ENCODE data around the gene NNAT. TPM values are rescaled to one million over a fixed set of nuclear protein-coding genes. Genes with fewer than 3 reads are reported as not detected.

Gene NNAT
- total and polyA plus RNA-seq, 4 donors = 0.09 to 0.24 TPM; not detected in 2

- H3K9me3 ChIP-seq (ENCODE audit: control insufficient read depth in 4 of 4, low read length in 3 of 4) = no peaks in the 10 kb centered on the region
- 91% methylated on average over 2 of the region's 2 CpGs for WGBS
- TF ChIP-seq JUND (IDR thresholded peaks at IDR 0.05) (no peak), EGR1 (IDR thresholded peaks at IDR 0.05; ENCODE audit: low read depth in 2 of 2) (no peak), ATF3 (IDR thresholded peaks at IDR 0.05) (no peak), RAD21 (IDR thresholded peaks at IDR 0.05) (no peak), FOXA2 (IDR thresholded peaks at IDR 0.05) (no peak), MAX (IDR thresholded peaks at IDR 0.05) (no peak), REST (IDR thresholded peaks at IDR 0.05) (no peak), YY1 (IDR thresholded peaks at IDR 0.05) (no peak)
- peaks cover 6 to 22% (median 17%) of the 10 kb centered on the region in 4 donors for H3K4me1 ChIP-seq (ENCODE audit: control insufficient read depth in 4 of 4, insufficient read depth in 4 of 4, low read length in 3 of 4)
- H3K4me3 ChIP-seq (ENCODE audit: low read depth in 1 of 3, low read length in 3 of 3) = no peak overlapping the region
- H3K27ac ChIP-seq (ENCODE audit: low read depth in 1 of 2, low read length in 2 of 2) = no peak overlapping the region
- H3K27me3 ChIP-seq (ENCODE audit: control insufficient read depth in 4 of 4, insufficient read depth in 4 of 4, low read length in 3 of 4) = no peaks in the 10 kb centered on the region
- no peaks in the 10 kb centered on the region for H3K36me3 ChIP-seq (ENCODE audit: control insufficient read depth in 4 of 4, insufficient read depth in 3 of 4, low read depth in 1 of 4, low read length in 3 of 4)
- no peak overlapping the region for H3K9ac ChIP-seq (ENCODE audit: low read depth in 1 of 2, low read length in 2 of 2)
- no peak for DNase-seq (ENCODE audit: low spot score)
Measured at GRCh38 chr20:37502654-37503053, 18.4 kb upstream of the NNAT start.

DNA sequence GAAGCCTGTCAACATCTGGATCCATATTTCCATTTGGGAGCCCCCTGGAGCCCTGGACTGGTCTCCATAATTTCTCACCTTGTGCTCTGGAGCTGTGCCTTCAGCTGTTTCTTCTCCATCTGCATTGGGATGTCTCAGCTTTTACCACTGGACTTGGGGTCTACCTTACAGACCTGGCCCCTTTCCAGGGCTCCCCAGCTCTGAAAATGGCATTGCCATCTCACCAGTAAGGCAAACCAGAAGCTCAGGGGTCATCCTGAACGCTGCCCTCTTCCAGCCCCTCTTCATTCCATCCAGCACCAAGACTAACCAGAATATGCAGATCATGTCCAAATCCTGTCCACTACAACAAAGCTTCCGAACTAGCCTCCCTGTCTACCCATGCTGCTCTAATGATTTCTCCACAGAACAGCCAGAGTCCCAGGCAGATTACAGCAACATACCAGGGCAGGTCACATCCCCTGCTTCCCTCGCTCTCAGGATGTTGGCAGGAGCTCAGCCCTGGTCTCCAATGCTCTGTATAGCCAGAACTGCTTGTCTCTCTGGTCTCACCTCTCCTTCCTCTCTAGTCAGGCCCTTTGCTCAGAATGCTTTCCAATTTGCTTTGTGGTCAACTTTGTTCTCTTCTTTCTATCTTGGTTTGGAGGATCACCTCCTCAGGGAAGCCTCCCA is 17.7 kb upstream of the NNAT start:
- no peak for DNase-seq (ENCODE audit: low spot score)
- H3K27ac ChIP-seq (ENCODE audit: low read depth in 1 of 2, low read length in 2 of 2) = no peak overlapping the region
- WGBS = 73% methylated on average over 3 of the region's 3 CpGs

More for the DNA sequence above, 17.7 kb upstream of the NNAT start:
- Histone ChIP-seq H3K27me3 (ENCODE audit: control insufficient read depth in 4 of 4, insufficient read depth in 4 of 4, low read length in 3 of 4) (no peaks in the 10 kb centered on the region), H3K9me3 (ENCODE audit: control insufficient read depth in 4 of 4, low read length in 3 of 4) (no peaks in the 10 kb centered on the region), H3K4me1 (ENCODE audit: control insufficient read depth in 4 of 4, insufficient read depth in 4 of 4, low read length in 3 of 4) (peaks cover 6 to 22% (median 17%) of the 10 kb centered on the region in 4 donors), H3K4me3 (ENCODE audit: low read depth in 1 of 3, low read length in 3 of 3) (no peak overlapping the region), H3K9ac (ENCODE audit: low read depth in 1 of 2, low read length in 2 of 2) (no peak overlapping the region), H3K36me3 (ENCODE audit: control insufficient read depth in 4 of 4, insufficient read depth in 3 of 4, low read depth in 1 of 4, low read length in 3 of 4) (no peaks in the 10 kb centered on the region)
- TF ChIP-seq SP1 (IDR thresholded peaks at IDR 0.05) = no peak
- no peak for TF ChIP-seq REST (IDR thresholded peaks at IDR 0.05)
- no peak for TF ChIP-seq TAF1 (conservative IDR thresholded peaks at IDR 0.05)
- TF ChIP-seq JUND (IDR thresholded peaks at IDR 0.05) = no peak
- TF ChIP-seq GABPA (IDR thresholded peaks at IDR 0.05 in 1 of 2, conservative IDR thresholded peaks at IDR 0.05 in 1 of 2) = no peak
- TF ChIP-seq HNF4G (IDR thresholded peaks at IDR 0.05) = no peak
- TF ChIP-seq FOXA2 (IDR thresholded peaks at IDR 0.05) = no peak
- no peak for TF ChIP-seq RXRA (IDR thresholded peaks at IDR 0.05)
- TF ChIP-seq FOXA1 (IDR thresholded peaks at IDR 0.05) = no peak
- TF ChIP-seq RAD21 (IDR thresholded peaks at IDR 0.05) = no peak
- TF ChIP-seq HNF4A (conservative IDR thresholded peaks at IDR 0.05) = no peak
- no peak for TF ChIP-seq MAX (IDR thresholded peaks at IDR 0.05)
- TF ChIP-seq, protein P1, sequence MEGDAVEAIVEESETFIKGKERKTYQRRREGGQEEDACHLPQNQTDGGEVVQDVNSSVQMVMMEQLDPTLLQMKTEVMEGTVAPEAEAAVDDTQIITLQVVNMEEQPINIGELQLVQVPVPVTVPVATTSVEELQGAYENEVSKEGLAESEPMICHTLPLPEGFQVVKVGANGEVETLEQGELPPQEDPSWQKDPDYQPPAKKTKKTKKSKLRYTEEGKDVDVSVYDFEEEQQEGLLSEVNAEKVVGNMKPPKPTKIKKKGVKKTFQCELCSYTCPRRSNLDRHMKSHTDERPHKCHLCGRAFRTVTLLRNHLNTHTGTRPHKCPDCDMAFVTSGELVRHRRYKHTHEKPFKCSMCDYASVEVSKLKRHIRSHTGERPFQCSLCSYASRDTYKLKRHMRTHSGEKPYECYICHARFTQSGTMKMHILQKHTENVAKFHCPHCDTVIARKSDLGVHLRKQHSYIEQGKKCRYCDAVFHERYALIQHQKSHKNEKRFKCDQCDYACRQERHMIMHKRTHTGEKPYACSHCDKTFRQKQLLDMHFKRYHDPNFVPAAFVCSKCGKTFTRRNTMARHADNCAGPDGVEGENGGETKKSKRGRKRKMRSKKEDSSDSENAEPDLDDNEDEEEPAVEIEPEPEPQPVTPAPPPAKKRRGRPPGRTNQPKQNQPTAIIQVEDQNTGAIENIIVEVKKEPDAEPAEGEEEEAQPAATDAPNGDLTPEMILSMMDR (IDR thresholded peaks at IDR 0.05; ENCODE audit: low read depth, low read length, missing input control) = no peak
- TF ChIP-seq, protein P2, sequence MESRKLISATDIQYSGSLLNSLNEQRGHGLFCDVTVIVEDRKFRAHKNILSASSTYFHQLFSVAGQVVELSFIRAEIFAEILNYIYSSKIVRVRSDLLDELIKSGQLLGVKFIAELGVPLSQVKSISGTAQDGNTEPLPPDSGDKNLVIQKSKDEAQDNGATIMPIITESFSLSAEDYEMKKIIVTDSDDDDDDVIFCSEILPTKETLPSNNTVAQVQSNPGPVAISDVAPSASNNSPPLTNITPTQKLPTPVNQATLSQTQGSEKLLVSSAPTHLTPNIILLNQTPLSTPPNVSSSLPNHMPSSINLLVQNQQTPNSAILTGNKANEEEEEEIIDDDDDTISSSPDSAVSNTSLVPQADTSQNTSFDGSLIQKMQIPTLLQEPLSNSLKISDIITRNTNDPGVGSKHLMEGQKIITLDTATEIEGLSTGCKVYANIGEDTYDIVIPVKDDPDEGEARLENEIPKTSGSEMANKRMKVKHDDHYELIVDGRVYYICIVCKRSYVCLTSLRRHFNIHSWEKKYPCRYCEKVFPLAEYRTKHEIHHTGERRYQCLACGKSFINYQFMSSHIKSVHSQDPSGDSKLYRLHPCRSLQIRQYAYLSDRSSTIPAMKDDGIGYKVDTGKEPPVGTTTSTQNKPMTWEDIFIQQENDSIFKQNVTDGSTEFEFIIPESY (IDR thresholded peaks at IDR 0.05) = no peak
